OCI-LY7 (cell line): ENCODE data around the gene ENKUR. TPM values are rescaled to one million over a fixed set of nuclear protein-coding genes. Genes with fewer than 3 reads are reported as not detected.

ENCODE experiments used
- BruUV-seq: library from RNA; stranded (reverse); fragments of 400-500 nt; replicated peaks from 2 replicates; lab custom pipeline; 2021; lab: Mats Ljungman, UMichigan
- CTCF ChIA-PET: fragments of 300-600 bp; sonication (Branson Sonifier 250); formaldehyde crosslinking; loops from one replicate; lab custom pipeline; 2022; ENCODE audit warnings: antibody characterized with exemption; ENCODE audit not compliant: unreplicated experiment; lab: Charles Lee
- POLR2A ChIA-PET: fragments of 300-600 bp; sonication (Branson Sonifier 250); formaldehyde crosslinking; loops from one replicate; lab custom pipeline; 2022; ENCODE audit warnings: antibody characterized with exemption; lab: Charles Lee
- DNase-seq: peaks from one replicate; pipeline ENCODE4 v3.0.0-alpha.2; 2015; ENCODE audit warnings: low spot score
- H2AFZ ChIP-seq: fragments of 200-600 bp; sonication (generic), shearing (Covaris generic); 2 replicates; pipeline ENCODE4 v1.6.1; 2014; ENCODE audit warnings: mild to moderate bottlenecking, antibody characterized with exemption, low read length, moderate library complexity
- H3K27ac ChIP-seq: fragments of 200-600 bp; sonication (generic); 2 replicates; pipeline ENCODE4 v1.5.1; 2014; ENCODE audit warnings: mixed run types, low read depth, mild to moderate bottlenecking, moderate library complexity, low read length, inconsistent platforms; ENCODE audit not compliant: poor library complexity, severe bottlenecking
- H3K36me3 ChIP-seq: fragments of 200-600 bp; sonication (generic); 2 replicates; pipeline ENCODE4 v1.6.1; 2014; ENCODE audit warnings: mild to moderate bottlenecking, antibody characterized with exemption, low read length, moderate library complexity, mixed read lengths; ENCODE audit not compliant: insufficient read depth
- H3K4me1 ChIP-seq: fragments of 200-600 bp; sonication (generic); 2 replicates; pipeline ENCODE4 v1.5.1; 2014; ENCODE audit warnings: mild to moderate bottlenecking, low read length; ENCODE audit not compliant: insufficient read depth, poor library complexity, severe bottlenecking
- H3K4me2 ChIP-seq: fragments of 200-600 bp; sonication (generic); 2 replicates; pipeline ENCODE4 v1.6.1; 2014; ENCODE audit warnings: mild to moderate bottlenecking, low read length
- H3K4me3 ChIP-seq: fragments of 200-600 bp; sonication (generic); 2 replicates; pipeline ENCODE4 v1.5.1; 2014; ENCODE audit warnings: mild to moderate bottlenecking, low read depth, low read length; ENCODE audit not compliant: poor library complexity, severe bottlenecking
- H3K79me2 ChIP-seq: fragments of 200-600 bp; sonication (generic); 2 replicates; pipeline ENCODE4 v1.6.1; 2016; ENCODE audit warnings: low read depth, mild to moderate bottlenecking, low read length, moderate library complexity, mixed read lengths; ENCODE audit not compliant: insufficient read depth
- H3K9me2 ChIP-seq: fragments of 200-600 bp; sonication (generic); 2 replicates; pipeline ENCODE4 v1.6.1; 2016; ENCODE audit warnings: mild to moderate bottlenecking, low read length, mixed read lengths; ENCODE audit not compliant: insufficient read depth
- H3K9me3 ChIP-seq: fragments of 200-600 bp; sonication (generic); 2 replicates; pipeline ENCODE4 v1.6.1; 2014; ENCODE audit warnings: mild to moderate bottlenecking, mixed run types, low read length, mixed read lengths
- H4K20me1 ChIP-seq: fragments of 200-600 bp; sonication (generic); 2 replicates; pipeline ENCODE4 v1.6.1; 2014; ENCODE audit warnings: mild to moderate bottlenecking, antibody characterized with exemption, low read length, moderate library complexity, mixed read lengths; ENCODE audit not compliant: insufficient read depth
- CTCF ChIP-seq: fragments of 200-600 bp; sonication (generic); conservative IDR thresholded peaks from 2 replicates; pipeline ENCODE4 v1.5.1; 2014; ENCODE audit warnings: mild to moderate bottlenecking, antibody characterized with exemption, low read length, moderate library complexity, mixed read lengths
- EZH2phosphoT487 ChIP-seq: fragments of 200-600 bp; sonication (generic); IDR thresholded peaks from 2 replicates; pipeline ENCODE4 v1.6.1; 2018; ENCODE audit warnings: low read depth, borderline replicate concordance, mild to moderate bottlenecking, mixed run types, antibody characterized with exemption, low read length, moderate library complexity, mixed read lengths
- intact Hi-C: fragments of 100-400 bp; cut with micrococcal nuclease; formaldehyde crosslinking; loops from one replicate; pipeline ENCODE4 v1.10.0; 2022; ENCODE audit not compliant: unreplicated experiment
- total RNA-seq, 2 experiments: library from RNA; depleted of rRNA in 1 of 2; stranded (reverse); fragments of >200 nt in 1 of 2; shearing (Covaris generic) in 1 of 2; gene quantifications; 2 replicates each; pipeline ENCODE4 v1.2.3, GENCODE V29; 2014 to 2022

Gene ENKUR
- total RNA-seq, 2 experiments from 2014 or later, result not detected

- TF ChIP-seq CTCF, result no peak
- TF ChIP-seq EZH2phosphoT487, result no peak
- POLR2A ChIA-PET, result no interaction called here
- no peak for DNase-seq
- H4K20me1 ChIP-seq, result no peaks in the 10 kb centered on the region
- H2AFZ ChIP-seq, result no peak overlapping the region
- no peaks in the 10 kb centered on the region for H3K9me3 ChIP-seq
- H3K9me2 ChIP-seq, result no peaks in the 10 kb centered on the region
- CTCF ChIA-PET, result no interaction called here
- intact Hi-C loops, result no loop called here
- no peaks in the 10 kb centered on the region for H3K36me3 ChIP-seq
- no peaks in the 10 kb centered on the region for H3K79me2 ChIP-seq
- H3K4me1 ChIP-seq, result no peaks in the 10 kb centered on the region
- no peak overlapping the region for H3K27ac ChIP-seq
- no peak overlapping the region for H3K4me2 ChIP-seq
- no TSS peak for BruUV-seq
- no peak overlapping the region for H3K4me3 ChIP-seq
Observed at GRCh38 chr10:24950439-24950838, 65.5 kb downstream of the ENKUR start.

GRCh38 chr10:24949616-24950015 is 66.3 kb downstream of the ENKUR start:
- ChIA-PET POLR2A (interaction anchor here (0.8 kb wide), 1 partner anchor 556 kb away, joined by 4 read pairs; no protein-coding TSS in a partner anchor), CTCF (no interaction called here)
- Histone ChIP-seq H3K36me3 (no peaks in the 10 kb centered on the region), H3K4me2 (no peak overlapping the region), H3K27ac (no peak overlapping the region), H3K9me3 (no peaks in the 10 kb centered on the region), H3K9me2 (no peaks in the 10 kb centered on the region), H3K4me1 (no peaks in the 10 kb centered on the region), H4K20me1 (no peaks in the 10 kb centered on the region), H2AFZ (no peak overlapping the region), H3K79me2 (no peaks in the 10 kb centered on the region), H3K4me3 (no peak overlapping the region)
- BruUV-seq, result no TSS peak
- DNase-seq, result no peak
- intact Hi-C loops, result no loop called here
- TF ChIP-seq CTCF, result no peak
- no peak for TF ChIP-seq EZH2phosphoT487

- ChIA-PET CTCF (no interaction called here), POLR2A (no interaction called here)
- Histone ChIP-seq H3K79me2 (no peaks in the 10 kb centered on the region), H3K4me3 (no peak overlapping the region), H3K9me3 (no peaks in the 10 kb centered on the region), H3K4me2 (no peak overlapping the region), H3K4me1 (no peaks in the 10 kb centered on the region), H3K36me3 (no peaks in the 10 kb centered on the region), H3K27ac (no peak overlapping the region), H3K9me2 (no peaks in the 10 kb centered on the region), H4K20me1 (no peaks in the 10 kb centered on the region), H2AFZ (no peak overlapping the region)
- BruUV-seq, result no TSS peak
- no peak for DNase-seq
- intact Hi-C loops, result no loop called here
- no peak for TF ChIP-seq EZH2phosphoT487
- no peak for TF ChIP-seq CTCF
Observed at GRCh38 chr10:24947304-24948097, 68.5 kb downstream of the ENKUR start.
